Right atrium auricular region (tissue), 2 donors: ENCODE results near the gene ADTRP. TPM values are rescaled to one million over a fixed set of nuclear protein-coding genes. Genes with fewer than 3 reads are reported as not detected.

ENCODE experiments used
- DNase-seq: peaks from one replicate; pipeline ENCODE4 v3.0.0-alpha.2; 2019; ENCODE audit warnings: low spot score
- H3K27ac ChIP-seq, 2 donors: fragments of 200-600 bp; sonication (generic); 1 replicate in 1 of 2; 2 replicates in 1 of 2; pipeline ENCODE4 v1.5.1; 2016 to 2019
- H3K27me3 ChIP-seq, 2 donors: fragments of 200-600 bp; sonication (generic); one replicate each; pipeline versions ENCODE4 v1.5.1 to v1.6.0; 2017 to 2019
- H3K36me3 ChIP-seq: fragments of 200-600 bp; sonication (generic); one replicate; pipeline ENCODE4 v1.5.1; 2016
- H3K4me1 ChIP-seq, 2 donors: fragments of 200-600 bp; sonication (generic); one replicate each; pipeline versions ENCODE4 v1.5.1 to v1.6.0; 2017 to 2019
- H3K4me3 ChIP-seq, 2 donors: fragments of 200-600 bp; sonication (generic); 1 replicate in 1 of 2; 2 replicates in 1 of 2; pipeline ENCODE4 v1.5.1; 2017 to 2019; ENCODE audit warnings: mild to moderate bottlenecking in 1 of 2, moderate library complexity in 1 of 2
- H3K9me3 ChIP-seq, 2 donors: fragments of 200-600 bp; sonication (generic); one replicate each; pipeline ENCODE4 v1.5.1; 2019
- total RNA-seq, 2 donors: library from RNA; depleted of rRNA; stranded (reverse); fragments of >200 nt; gene quantifications; one replicate each; pipeline ENCODE4 v1.1.0, GENCODE V29; 2016
- TF ChIP-seq, protein P1 (sequence below), 2 donors: fragments of 200-600 bp; sonication (generic); IDR thresholded peaks; one replicate each; pipeline ENCODE4 v1.5.1; 2019; ENCODE audit warnings: antibody characterized with exemption in 2 of 2

Gene ADTRP
- total RNA-seq, 2 donors from 2014 or later = not detected

GRCh38 chr6:11758878-11759277 is 19.7 kb downstream of the ADTRP start:
- Histone ChIP-seq H3K27ac (no peak overlapping the region), H3K4me1 (peaks cover 0 to 8% of the 10 kb centered on the region in 2 donors), H3K9me3 (peaks cover 0 to 11% of the 10 kb centered on the region in 2 donors), H3K4me3 (no peak overlapping the region), H3K27me3 (no peaks in the 10 kb centered on the region), H3K36me3 (no peaks in the 10 kb centered on the region)
- no peak for DNase-seq
- TF ChIP-seq, protein P1, sequence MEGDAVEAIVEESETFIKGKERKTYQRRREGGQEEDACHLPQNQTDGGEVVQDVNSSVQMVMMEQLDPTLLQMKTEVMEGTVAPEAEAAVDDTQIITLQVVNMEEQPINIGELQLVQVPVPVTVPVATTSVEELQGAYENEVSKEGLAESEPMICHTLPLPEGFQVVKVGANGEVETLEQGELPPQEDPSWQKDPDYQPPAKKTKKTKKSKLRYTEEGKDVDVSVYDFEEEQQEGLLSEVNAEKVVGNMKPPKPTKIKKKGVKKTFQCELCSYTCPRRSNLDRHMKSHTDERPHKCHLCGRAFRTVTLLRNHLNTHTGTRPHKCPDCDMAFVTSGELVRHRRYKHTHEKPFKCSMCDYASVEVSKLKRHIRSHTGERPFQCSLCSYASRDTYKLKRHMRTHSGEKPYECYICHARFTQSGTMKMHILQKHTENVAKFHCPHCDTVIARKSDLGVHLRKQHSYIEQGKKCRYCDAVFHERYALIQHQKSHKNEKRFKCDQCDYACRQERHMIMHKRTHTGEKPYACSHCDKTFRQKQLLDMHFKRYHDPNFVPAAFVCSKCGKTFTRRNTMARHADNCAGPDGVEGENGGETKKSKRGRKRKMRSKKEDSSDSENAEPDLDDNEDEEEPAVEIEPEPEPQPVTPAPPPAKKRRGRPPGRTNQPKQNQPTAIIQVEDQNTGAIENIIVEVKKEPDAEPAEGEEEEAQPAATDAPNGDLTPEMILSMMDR (IDR thresholded peaks at IDR 0.05) = no peak

- Histone ChIP-seq H3K4me1 (no peaks in the 10 kb centered on the region), H3K36me3 (no peaks in the 10 kb centered on the region), H3K27me3 (no peaks in the 10 kb centered on the region), H3K9me3 (peaks cover 0 to 11% of the 10 kb centered on the region in 2 donors), H3K27ac (no peak overlapping the region), H3K4me3 (no peak overlapping the region)
- TF ChIP-seq, protein P1 (IDR thresholded peaks at IDR 0.05) = no peak
- DNase-seq = no peak
These were observed 21.9 kb downstream of the ADTRP start for GRCh38 chr6:11756726-11757125.

DNA sequence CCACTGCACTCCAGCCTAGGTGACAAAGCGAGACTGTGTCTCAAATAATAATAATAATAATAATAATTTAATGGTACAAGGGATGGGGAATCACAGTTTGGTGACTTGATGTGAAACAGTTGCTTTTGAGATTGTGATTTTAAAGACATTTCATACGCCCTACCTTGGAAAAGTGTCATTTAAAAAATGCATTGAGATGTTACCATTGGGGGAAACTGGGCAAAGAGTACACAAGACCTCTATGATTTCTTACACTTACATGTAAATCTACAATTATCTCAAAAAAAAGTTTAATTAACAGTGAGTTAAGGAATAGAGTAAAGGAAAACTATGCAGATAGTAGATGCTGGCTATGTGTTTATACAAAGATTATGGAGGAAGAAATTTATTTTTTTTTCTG is 22.3 kb downstream of the ADTRP start:
- Histone ChIP-seq H3K4me1 (no peaks in the 10 kb centered on the region), H3K27ac (no peak overlapping the region), H3K27me3 (no peaks in the 10 kb centered on the region), H3K4me3 (no peak overlapping the region), H3K36me3 (no peaks in the 10 kb centered on the region), H3K9me3 (peaks cover 0 to 11% of the 10 kb centered on the region in 2 donors)
- DNase-seq = no peak
- TF ChIP-seq, protein P1 (IDR thresholded peaks at IDR 0.05) = no peak

DNA sequence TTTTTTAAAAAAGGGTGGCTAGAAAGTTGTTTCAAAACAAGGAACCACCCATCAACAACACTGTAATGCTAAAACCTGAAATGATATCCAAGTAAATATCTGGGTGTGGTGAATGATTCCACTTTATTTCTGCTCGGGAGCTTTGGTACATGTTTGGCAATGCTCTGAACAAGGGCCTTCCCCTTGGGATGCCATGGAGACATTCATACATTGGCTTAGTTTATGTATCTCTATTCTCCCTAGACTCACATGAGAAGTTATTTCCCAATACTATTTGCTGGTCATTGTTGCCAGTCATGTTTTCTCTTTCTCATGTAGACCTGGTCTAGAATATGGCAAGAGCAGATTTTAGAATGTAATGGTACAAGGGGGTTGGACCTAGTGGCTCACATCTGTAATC is 22.9 kb downstream of the ADTRP start:
- H3K9me3 ChIP-seq = peaks cover 0 to 11% of the 10 kb centered on the region in 2 donors
- H3K4me3 ChIP-seq = no peak overlapping the region
- TF ChIP-seq, protein P1 (IDR thresholded peaks at IDR 0.05) = no peak
- no peak for DNase-seq
- no peaks in the 10 kb centered on the region for H3K36me3 ChIP-seq
- no peaks in the 10 kb centered on the region for H3K4me1 ChIP-seq
- no peak overlapping the region for H3K27ac ChIP-seq
- H3K27me3 ChIP-seq = no peaks in the 10 kb centered on the region

GRCh38 chr6:11754625-11755271 is 23.9 kb downstream of the ADTRP start:
- H3K4me3 ChIP-seq = no peak overlapping the region
- TF ChIP-seq, protein P1 (IDR thresholded peaks at IDR 0.05) = no peak
- no peaks in the 10 kb centered on the region for H3K27me3 ChIP-seq
- H3K4me1 ChIP-seq = no peaks in the 10 kb centered on the region
- DNase-seq = no peak
- H3K36me3 ChIP-seq = no peaks in the 10 kb centered on the region
- H3K27ac ChIP-seq = peak overlapping the region in 1 of 2 donors; percentile 51
- H3K9me3 ChIP-seq = peaks cover 0 to 11% of the 10 kb centered on the region in 2 donors

GRCh38 chr6:11753798-11754197 is 24.8 kb downstream of the ADTRP start:
- Histone ChIP-seq H3K4me3 (no peak overlapping the region), H3K9me3 (peaks cover 0 to 11% of the 10 kb centered on the region in 2 donors), H3K36me3 (no peaks in the 10 kb centered on the region), H3K4me1 (no peaks in the 10 kb centered on the region), H3K27me3 (no peaks in the 10 kb centered on the region), H3K27ac (no peak overlapping the region)
- TF ChIP-seq, protein P1 (IDR thresholded peaks at IDR 0.05) = no peak
- no peak for DNase-seq
